Adrenal gland (tissue), 5 donors: ENCODE results near the gene RNF182.

Experiments
- CTCF ChIP-seq, 6 experiments: fragments of 450-650 bp in 4 of 6; fragments of 200-600 bp in 2 of 6; sonication (generic) in 1 of 6; IDR thresholded peaks; 1 replicate in 5 of 6; 2 replicates in 1 of 6; pipeline versions ENCODE4 v1.5.1 to v1.8.0; 2016 to 2021; ENCODE audit warnings: antibody characterized with exemption in 6 of 6, mild to moderate bottlenecking in 2 of 6, moderate library complexity in 1 of 6
- POLR2A ChIP-seq, 2 donors: fragments of 450-650 bp; IDR thresholded peaks; one replicate each; pipeline ENCODE4 v1.6.1; 2017; ENCODE audit warnings: antibody characterized with exemption in 2 of 2, mild to moderate bottlenecking in 2 of 2, moderate library complexity in 1 of 2
- donor health status: DM: no; HTN: no; CAD: no.

GRCh38 chr6:13989496-13990144 is 64.9 kb downstream of the RNF182 start:
- TF ChIP-seq CTCF (IDR thresholded peaks at IDR 0.05) (no peak), POLR2A (IDR thresholded peaks at IDR 0.05) (no peak)
